ENCODE measurements around the gene TRA2A. TPM values are rescaled to one million over a fixed set of nuclear protein-coding genes. Genes with fewer than 3 reads are reported as not detected.

Gene TRA2A
- total and polyA plus RNA-seq, 9 of the 15 experiments (the other 6 are each of a cell fraction or from before 2014, with no cell fraction given), result 22.7 to 210 (median 73.9) TPM

DNA sequence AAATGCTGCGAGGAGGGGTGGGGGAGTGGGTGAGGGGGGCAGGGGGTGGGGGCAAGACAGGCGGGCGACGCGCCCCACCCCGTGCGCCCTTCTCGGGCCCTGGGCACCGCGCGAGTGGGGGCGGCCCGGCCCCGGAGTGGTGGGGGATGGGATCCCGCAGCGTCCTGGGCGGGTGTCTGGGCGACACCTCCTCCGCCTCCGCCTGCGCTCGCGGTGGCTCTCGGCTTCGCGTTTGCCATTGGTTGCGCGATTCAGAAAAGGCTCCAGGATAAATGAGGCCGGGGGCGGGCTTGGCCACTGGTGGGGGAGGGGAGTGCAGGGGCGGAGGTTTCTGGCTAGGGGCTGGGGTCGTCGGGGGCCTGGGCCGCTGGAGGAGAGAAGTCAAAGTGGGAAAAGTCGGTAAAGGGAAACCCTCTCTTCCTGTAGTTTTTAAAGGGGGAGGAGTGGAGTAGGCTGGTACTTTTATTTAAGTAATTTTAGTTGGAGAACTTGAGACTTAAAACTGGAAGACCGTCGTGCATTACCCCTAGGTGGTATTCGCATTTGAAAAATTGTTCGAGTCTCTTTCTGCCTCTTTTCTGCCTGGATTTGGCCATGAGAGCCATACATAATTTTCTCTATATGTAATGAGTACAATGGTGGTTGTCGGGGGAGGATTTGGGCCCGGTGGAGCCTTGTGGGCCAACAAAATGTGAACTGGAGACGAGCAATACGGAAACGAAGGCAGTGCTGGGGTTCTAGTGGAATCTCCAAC is 60.5 kb downstream of the TRA2A start (continued):
- TF ChIP-seq THRAP3 (IDR thresholded peaks at IDR 0.05; ENCODE audit: borderline replicate concordance) (no peak), NCOR1 (IDR thresholded peaks at IDR 0.05) (peak; percentile 60), LCOR (CRISPR knock-in tag; IDR thresholded peaks at IDR 0.05) (no peak), KLF10 (CRISPR knock-in tag; IDR thresholded peaks at IDR 0.05) (no peak), JUND (IDR thresholded peaks at IDR 0.05; ENCODE audit: borderline replicate concordance, low read depth, low read length) (peak; percentile 44; the same call in 1 of the 2 replicates), JUND (tag; IDR thresholded peaks at IDR 0.05; ENCODE audit: borderline replicate concordance, low read depth, low read length) (no peak; the same call in 2 of the 3 replicates), POLR2AphosphoS5 (IDR thresholded peaks at IDR 0.05; ENCODE audit: control insufficient read depth, insufficient read depth, low read depth, low read length) (peak; percentile 39; the same call in 1 of the 2 replicates), PCBP2 (IDR thresholded peaks at IDR 0.05; ENCODE audit: low read depth, low read length, poor library complexity, severe bottlenecking) (peak; percentile 67), TAF9B (IDR thresholded peaks at IDR 0.05; ENCODE audit: partially characterized antibody) (peak; percentile 42), COPS2 (conservative IDR thresholded peaks at IDR 0.05) (no peak), ZNF124 (CRISPR knock-in tag; IDR thresholded peaks at IDR 0.05) (no peak), CC2D1A (IDR thresholded peaks at IDR 0.05) (peak; percentile 38; the same call in 1 of the 2 replicates), PML (IDR thresholded peaks at IDR 0.05; ENCODE audit: low read length) (peak; percentile 58), HMGN3 (IDR thresholded peaks at IDR 0.05; ENCODE audit: borderline replicate concordance, extremely low read depth, insufficient read length, low read depth, low read length) (peak; percentile 90), RFX7 (CRISPR knock-in tag; IDR thresholded peaks at IDR 0.05) (no peak), HNRNPK (IDR thresholded peaks at IDR 0.05; ENCODE audit: low read depth, low read length, poor library complexity, severe bottlenecking) (peak; percentile 97), STAG1 (CRISPR knock-in tag; IDR thresholded peaks at IDR 0.05; ENCODE audit: borderline replicate concordance) (no peak), CEBPG (CRISPR knock-in tag; IDR thresholded peaks at IDR 0.05) (no peak; the same call in 1 of the 2 replicates), CEBPG (tag; conservative IDR thresholded peaks at IDR 0.05 in 1 of 2, IDR thresholded peaks at IDR 0.05 in 1 of 2) (no peak)
- TF ChIP-seq, protein P1, sequence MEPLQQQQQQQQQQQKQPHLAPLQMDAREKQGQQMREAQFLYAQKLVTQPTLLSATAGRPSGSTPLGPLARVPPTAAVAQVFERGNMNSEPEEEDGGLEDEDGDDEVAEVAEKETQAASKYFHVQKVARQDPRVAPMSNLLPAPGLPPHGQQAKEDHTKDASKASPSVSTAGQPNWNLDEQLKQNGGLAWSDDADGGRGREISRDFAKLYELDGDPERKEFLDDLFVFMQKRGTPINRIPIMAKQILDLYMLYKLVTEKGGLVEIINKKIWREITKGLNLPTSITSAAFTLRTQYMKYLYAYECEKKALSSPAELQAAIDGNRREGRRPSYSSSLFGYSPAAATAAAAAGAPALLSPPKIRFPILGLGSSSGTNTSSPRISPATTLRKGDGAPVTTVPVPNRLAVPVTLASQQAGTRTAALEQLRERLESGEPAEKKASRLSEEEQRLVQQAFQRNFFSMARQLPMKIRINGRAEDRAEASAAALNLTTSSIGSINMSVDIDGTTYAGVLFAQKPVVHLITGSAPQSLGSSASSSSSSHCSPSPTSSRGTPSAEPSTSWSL (CRISPR knock-in tag; IDR thresholded peaks at IDR 0.05; ENCODE audit: borderline replicate concordance), result no peak
- TF ChIP-seq, protein P2, sequence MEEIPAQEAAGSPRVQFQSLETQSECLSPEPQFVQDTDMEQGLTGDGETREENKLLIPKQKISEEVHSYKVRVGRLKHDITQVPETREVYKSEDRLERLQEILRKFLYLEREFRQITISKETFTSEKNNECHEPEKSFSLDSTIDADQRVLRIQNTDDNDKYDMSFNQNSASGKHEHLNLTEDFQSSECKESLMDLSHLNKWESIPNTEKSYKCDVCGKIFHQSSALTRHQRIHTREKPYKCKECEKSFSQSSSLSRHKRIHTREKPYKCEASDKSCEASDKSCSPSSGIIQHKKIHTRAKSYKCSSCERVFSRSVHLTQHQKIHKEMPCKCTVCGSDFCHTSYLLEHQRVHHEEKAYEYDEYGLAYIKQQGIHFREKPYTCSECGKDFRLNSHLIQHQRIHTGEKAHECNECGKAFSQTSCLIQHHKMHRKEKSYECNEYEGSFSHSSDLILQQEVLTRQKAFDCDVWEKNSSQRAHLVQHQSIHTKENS (CRISPR knock-in tag; IDR thresholded peaks at IDR 0.05), result no peak
- TF ChIP-seq, protein P3, sequence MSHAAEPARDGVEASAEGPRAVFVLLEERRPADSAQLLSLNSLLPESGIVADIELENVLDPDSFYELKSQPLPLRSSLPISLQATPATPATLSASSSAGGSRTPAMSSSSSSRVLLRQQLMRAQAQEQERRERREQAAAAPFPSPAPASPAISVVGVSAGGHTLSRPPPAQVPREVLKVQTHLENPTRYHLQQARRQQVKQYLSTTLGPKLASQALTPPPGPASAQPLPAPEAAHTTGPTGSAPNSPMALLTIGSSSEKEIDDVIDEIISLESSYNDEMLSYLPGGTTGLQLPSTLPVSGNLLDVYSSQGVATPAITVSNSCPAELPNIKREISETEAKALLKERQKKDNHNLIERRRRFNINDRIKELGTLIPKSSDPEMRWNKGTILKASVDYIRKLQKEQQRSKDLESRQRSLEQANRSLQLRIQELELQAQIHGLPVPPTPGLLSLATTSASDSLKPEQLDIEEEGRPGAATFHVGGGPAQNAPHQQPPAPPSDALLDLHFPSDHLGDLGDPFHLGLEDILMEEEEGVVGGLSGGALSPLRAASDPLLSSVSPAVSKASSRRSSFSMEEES (CRISPR knock-in tag; IDR thresholded peaks at IDR 0.05), result no peak
- TF ChIP-seq, protein P4, sequence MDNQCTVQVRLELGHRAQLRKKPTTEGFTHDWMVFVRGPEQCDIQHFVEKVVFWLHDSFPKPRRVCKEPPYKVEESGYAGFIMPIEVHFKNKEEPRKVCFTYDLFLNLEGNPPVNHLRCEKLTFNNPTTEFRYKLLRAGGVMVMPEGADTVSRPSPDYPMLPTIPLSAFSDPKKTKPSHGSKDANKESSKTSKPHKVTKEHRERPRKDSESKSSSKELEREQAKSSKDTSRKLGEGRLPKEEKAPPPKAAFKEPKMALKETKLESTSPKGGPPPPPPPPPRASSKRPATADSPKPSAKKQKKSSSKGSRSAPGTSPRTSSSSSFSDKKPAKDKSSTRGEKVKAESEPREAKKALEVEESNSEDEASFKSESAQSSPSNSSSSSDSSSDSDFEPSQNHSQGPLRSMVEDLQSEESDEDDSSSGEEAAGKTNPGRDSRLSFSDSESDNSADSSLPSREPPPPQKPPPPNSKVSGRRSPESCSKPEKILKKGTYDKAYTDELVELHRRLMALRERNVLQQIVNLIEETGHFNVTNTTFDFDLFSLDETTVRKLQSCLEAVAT (IDR thresholded peaks at IDR 0.05), result peak in 1 of 2 experiments; percentile 82

Measured in K562 (cell line).